T-helper 17 cell (primary cell): Measurements from ENCODE around the gene GOLGA7B. TPM values are rescaled to one million over a fixed set of nuclear protein-coding genes. Genes with fewer than 3 reads are reported as not detected.

ENCODE experiments used
- ATAC-seq: fragments of 150-1000 bp; cut with Tn5 transposase; 2 replicates; pipeline ENCODE4 v1.10.0; 2021; ENCODE audit warnings: mild to moderate bottlenecking, moderate library complexity
- DNase-seq, 3 donors: peaks; one replicate each; pipeline versions ENCODE4 v3.0.0 to v3.0.0-alpha.2; 2020 to 2021
- H3K9me3 ChIP-seq: one replicate; pipeline ENCODE4 v1.7.0; 2013; ENCODE audit warnings: low read length, mild to moderate bottlenecking; ENCODE audit not compliant: control insufficient read depth, poor library complexity, severe bottlenecking
- H3K27ac Mint-ChIP-seq: one replicate; pipeline ENCODE4 v1.8.0; 2022; ENCODE audit warnings: mild to moderate bottlenecking, moderate library complexity, mixed read lengths
- H3K27me3 Mint-ChIP-seq: one replicate; pipeline ENCODE4 v1.8.0; 2022; ENCODE audit warnings: mixed read lengths
- H3K36me3 Mint-ChIP-seq: one replicate; pipeline ENCODE4 v1.8.0; 2022; ENCODE audit warnings: low read depth, mixed read lengths
- H3K4me1 Mint-ChIP-seq: one replicate; pipeline ENCODE4 v1.8.0; 2022; ENCODE audit warnings: mild to moderate bottlenecking, mixed read lengths
- H3K4me3 Mint-ChIP-seq: one replicate; pipeline ENCODE4 v1.8.0; 2022; ENCODE audit warnings: mild to moderate bottlenecking, moderate library complexity, mixed read lengths
- total RNA-seq, 4 donors: library from RNA in 2 of 4; stranded (reverse) in 2 of 4; gene quantifications; one replicate each; pipeline ENCODE4 v1.2.3 and lab custom pipeline; 2022 to 2026

GOLGA7B gene
- total RNA-seq, 2 donors from 2014 or later = 9.6 to 12.0 TPM

DNA sequence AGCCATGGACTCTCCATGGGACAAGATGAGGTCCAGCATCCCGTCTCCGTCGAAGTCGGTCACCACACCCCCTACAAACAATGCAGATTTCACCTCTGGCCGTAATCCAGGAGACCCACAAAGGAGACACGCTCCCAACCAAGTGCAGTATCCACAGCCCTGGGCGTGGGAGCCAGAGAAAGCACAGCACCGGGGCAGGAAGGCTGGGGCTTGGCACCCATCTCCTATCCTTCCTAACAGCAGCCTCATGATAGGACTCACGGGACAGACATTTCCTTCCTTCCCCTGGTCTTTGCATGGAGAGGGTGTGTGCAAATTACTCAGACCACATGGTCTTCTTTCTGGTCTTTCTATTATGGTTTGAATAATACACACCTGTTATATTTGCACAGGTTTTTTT lies 46.3 kb downstream of the GOLGA7B start:
- Mint-ChIP-seq H3K27ac (no peak overlapping the region), H3K36me3 (no peaks in the 10 kb centered on the region)
- ATAC-seq = no peak

DNA sequence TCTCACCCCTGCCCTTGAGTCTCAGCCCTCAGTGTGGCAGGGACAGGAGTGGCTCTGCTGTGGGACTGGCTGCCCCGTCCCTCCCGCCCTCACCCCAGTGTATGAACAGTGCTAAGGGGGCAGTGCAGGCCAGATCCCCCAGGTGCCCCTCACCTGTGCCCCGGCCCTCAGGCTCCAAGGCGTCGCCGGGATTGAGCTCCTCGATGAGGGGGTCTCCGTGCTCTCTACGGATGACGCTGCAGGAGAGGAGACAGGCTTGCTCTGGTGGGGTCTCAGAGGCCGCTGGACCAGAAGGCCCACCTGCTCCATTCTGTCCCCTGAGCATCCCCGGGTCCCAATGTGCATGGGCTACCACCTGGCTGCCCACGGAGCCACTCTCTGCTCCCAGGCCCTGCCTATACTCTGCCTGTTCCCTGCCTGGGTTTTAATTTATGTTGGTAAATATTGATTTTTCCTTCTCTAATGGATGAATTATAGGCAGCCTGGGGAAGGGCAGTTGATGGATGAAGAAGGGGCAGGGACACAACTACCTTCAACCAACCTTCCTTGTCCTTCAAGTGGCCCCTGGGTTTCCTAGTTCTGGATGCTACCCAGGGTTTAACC lies 47.2 kb downstream of the GOLGA7B start:
- no peak for DNase-seq
- no peak overlapping the region for H3K27ac Mint-ChIP-seq
- no peak overlapping the region for H3K4me3 Mint-ChIP-seq
- ATAC-seq = no peak
- peaks cover 34% of the 10 kb centered on the region for H3K27me3 Mint-ChIP-seq
- H3K4me1 Mint-ChIP-seq = no peaks in the 10 kb centered on the region
- no peaks in the 10 kb centered on the region for H3K36me3 Mint-ChIP-seq
- H3K9me3 ChIP-seq = no peaks in the 10 kb centered on the region

More for the DNA sequence above, 46.3 kb downstream of the GOLGA7B start:
- H3K4me3 Mint-ChIP-seq = no peak overlapping the region
- no peaks in the 10 kb centered on the region for H3K9me3 ChIP-seq
- no peaks in the 10 kb centered on the region for H3K4me1 Mint-ChIP-seq
- DNase-seq = no peak
- H3K27me3 Mint-ChIP-seq = peaks cover 33% of the 10 kb centered on the region

DNA sequence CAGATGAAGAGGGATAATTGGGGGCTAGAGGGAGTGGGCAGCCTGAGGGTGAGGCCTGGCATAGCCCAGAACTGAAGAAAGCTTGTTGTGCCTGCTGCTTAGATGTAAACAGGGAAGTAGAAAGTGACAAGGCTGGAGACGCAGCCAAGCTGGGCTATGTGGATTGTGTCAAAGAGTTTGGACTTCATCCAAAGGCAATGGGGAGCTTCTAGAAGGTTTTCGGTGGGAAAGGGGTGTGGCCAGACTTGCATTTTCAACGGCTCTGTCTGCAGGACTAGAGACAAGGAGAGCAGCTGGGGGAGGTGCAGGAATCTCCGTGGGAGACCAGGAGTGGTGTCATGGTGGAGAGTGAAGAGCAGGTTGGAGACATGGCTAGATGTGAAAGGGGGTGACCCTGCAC lies 48.8 kb downstream of the GOLGA7B start:
- Mint-ChIP-seq H3K27ac (no peak overlapping the region), H3K27me3 (peaks cover 39% of the 10 kb centered on the region), H3K4me3 (no peak overlapping the region), H3K36me3 (no peaks in the 10 kb centered on the region), H3K4me1 (no peaks in the 10 kb centered on the region)
- DNase-seq (no peak), ATAC-seq (no peak)
- H3K9me3 ChIP-seq = no peaks in the 10 kb centered on the region

DNA sequence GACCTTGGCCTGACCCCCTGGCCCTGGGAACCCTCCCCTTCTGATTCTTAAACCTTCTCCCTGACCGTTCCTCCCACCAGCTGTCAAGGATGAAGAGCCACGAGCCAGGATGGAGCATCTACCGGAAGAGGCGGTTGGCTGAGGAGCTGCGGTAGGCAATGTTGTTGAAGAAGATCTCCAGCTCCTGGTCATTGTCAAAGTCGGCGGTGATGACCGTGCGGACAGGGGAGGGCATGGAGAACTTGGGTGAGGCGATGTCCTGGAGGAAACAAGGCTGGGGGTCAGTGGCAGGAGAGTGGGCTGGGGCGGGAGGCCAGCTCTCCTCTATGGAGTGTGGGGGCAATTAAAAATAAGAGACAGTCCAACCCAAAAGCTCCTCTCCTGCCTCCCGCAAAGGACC lies 51.7 kb downstream of the GOLGA7B start:
- H3K9me3 ChIP-seq = no peaks in the 10 kb centered on the region
- H3K4me3 Mint-ChIP-seq = no peak overlapping the region
- DNase-seq (no peak), ATAC-seq (no peak)
- H3K4me1 Mint-ChIP-seq = no peaks in the 10 kb centered on the region
- H3K36me3 Mint-ChIP-seq = no peaks in the 10 kb centered on the region
- H3K27ac Mint-ChIP-seq = no peak overlapping the region
- H3K27me3 Mint-ChIP-seq = peaks cover 34% of the 10 kb centered on the region

DNA sequence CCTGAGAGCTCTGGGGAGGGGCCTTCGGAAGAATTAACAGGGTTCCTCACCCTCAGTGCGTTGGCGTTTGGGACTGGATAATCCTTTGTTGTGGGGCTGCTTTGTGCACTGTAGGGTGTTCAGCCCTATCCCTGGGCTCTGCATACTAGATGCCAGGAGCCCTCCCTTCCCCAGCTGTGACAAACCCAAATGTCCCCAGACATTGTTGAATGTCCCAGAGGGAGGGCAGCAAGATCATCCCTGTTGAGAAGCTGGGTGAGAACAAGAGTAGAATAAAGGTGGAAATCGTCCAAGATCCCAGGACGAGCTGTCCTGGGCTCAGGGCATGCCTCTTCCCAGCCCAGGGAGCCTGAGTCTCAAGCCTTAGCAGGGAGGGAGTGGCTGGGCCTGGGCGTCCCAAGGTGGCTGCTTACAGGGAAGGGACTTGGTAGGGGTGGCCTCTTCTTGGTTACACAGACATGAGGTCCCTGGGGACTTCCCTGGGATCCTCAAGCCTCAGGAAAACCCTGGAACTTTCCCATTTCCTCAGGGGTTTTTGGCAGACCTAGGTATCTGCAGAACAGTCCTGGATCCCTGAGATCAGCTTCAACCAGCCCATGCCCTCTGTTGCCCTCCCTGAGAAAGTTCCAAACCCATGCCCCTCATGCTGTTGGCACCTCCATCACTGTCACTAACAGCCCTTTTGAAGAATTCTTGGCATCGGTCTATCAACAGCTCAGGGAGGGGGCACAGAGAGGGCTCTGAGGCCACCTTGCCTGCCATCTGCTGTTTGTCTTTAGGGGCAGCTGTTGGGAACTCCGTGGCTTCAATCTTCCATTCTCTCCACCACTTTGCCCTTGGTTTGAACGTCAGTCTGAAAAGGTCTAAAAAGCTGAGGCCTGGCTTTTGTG lies 53.7 kb downstream of the GOLGA7B start:
- H3K27me3 Mint-ChIP-seq = peaks cover 52% of the 10 kb centered on the region
- H3K4me3 Mint-ChIP-seq = no peak overlapping the region
- H3K36me3 Mint-ChIP-seq = no peaks in the 10 kb centered on the region
- no peak for ATAC-seq
- no peaks in the 10 kb centered on the region for H3K4me1 Mint-ChIP-seq
- DNase-seq = no peak
- no peak overlapping the region for H3K27ac Mint-ChIP-seq
- no peaks in the 10 kb centered on the region for H3K9me3 ChIP-seq

DNA sequence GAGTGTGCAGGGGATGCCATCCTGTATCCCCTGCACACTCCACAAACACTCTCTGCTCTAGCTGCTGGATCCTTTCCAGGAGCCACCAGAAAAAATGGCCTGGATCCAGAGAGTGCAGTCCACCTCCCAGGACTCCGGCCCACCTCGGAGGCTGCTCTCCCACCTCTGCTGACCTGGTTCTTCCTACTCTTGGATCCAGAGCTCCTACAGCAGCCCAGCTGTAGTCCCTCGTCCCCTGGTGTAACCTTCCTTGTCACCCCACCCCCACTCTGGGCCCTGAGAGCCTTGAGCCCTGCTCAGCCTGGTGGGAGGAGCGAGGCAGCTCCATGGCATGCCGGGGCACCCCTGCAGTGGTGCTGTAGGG lies 54.4 kb downstream of the GOLGA7B start:
- ATAC-seq (no peak), DNase-seq (no peak)
- no peaks in the 10 kb centered on the region for H3K36me3 Mint-ChIP-seq
- no peaks in the 10 kb centered on the region for H3K4me1 Mint-ChIP-seq
- H3K9me3 ChIP-seq = no peaks in the 10 kb centered on the region
- H3K27ac Mint-ChIP-seq = no peak overlapping the region
- H3K4me3 Mint-ChIP-seq = no peak overlapping the region
- peaks cover 52% of the 10 kb centered on the region for H3K27me3 Mint-ChIP-seq

DNA sequence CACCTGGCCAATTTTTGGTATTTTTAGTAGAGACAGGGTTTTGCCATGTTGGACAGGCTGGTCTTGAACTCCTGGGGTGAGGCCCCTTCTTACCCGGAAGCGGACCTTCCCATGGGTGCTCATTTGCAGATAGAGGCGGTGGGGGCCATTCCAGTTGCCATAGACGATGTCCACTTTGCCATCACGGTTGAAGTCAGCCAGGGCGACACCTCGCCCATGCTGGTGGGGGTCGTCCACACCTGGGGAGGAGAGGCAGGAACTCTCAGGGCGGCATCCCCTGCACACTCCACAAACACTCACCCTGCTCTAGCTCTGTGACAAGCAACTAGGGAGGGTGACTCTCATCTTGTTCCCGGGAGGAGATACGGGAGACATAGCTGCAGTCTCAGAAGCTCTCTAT lies 54.9 kb downstream of the GOLGA7B start:
- peaks cover 52% of the 10 kb centered on the region for H3K27me3 Mint-ChIP-seq
- ATAC-seq (no peak), DNase-seq (no peak)
- no peaks in the 10 kb centered on the region for H3K9me3 ChIP-seq
- H3K4me3 Mint-ChIP-seq = no peak overlapping the region
- H3K36me3 Mint-ChIP-seq = no peaks in the 10 kb centered on the region
- H3K4me1 Mint-ChIP-seq = no peaks in the 10 kb centered on the region
- no peak overlapping the region for H3K27ac Mint-ChIP-seq

DNA sequence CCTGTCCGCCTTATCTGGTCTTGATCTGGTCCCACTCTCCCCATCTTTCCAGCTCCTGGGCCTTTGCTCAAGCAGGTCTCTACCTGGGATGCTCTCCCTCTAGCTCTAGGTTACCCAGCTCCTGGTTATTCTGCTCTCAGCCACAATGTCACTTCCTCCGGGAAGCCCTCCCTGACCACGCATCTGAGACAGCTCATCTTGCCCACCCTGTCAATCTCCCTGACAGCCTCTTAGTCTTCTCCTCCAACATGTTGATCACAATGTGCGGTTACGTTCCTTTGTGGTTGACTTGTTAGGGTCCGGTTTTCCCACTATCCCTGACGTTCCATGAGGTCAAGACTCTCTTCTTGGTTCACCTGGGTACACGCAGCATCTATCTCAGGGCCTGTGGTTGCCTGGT lies 55.6 kb downstream of the GOLGA7B start:
- no peaks in the 10 kb centered on the region for H3K9me3 ChIP-seq
- H3K36me3 Mint-ChIP-seq = no peaks in the 10 kb centered on the region
- H3K4me3 Mint-ChIP-seq = no peak overlapping the region
- ATAC-seq = no peak
- H3K4me1 Mint-ChIP-seq = no peaks in the 10 kb centered on the region
- H3K27ac Mint-ChIP-seq = peak overlapping the region; percentile 51
- H3K27me3 Mint-ChIP-seq = peaks cover 52% of the 10 kb centered on the region
- DNase-seq = no peak

DNA sequence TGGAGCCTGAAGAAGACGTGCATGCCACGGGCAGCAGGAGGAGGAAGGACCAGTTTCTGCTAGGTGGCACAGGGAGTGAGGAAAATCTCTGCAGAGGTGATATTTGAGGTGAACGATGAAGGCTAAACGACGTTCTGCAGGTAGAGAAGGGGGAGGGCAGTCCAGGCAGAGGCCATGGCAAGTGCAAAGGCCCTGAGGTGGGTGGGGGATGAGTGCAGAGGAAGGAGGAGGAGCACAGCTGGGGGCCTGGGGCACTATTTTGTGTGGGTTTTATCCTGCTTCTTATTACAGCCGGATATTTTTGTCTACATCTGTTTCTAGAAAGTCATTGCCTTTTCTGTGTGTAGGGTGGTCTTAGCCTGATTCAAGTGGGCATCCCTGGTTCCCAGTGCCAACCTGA lies 57.6 kb downstream of the GOLGA7B start:
- peaks cover 2% of the 10 kb centered on the region for H3K36me3 Mint-ChIP-seq
- peaks cover 55% of the 10 kb centered on the region for H3K27me3 Mint-ChIP-seq
- H3K27ac Mint-ChIP-seq = no peak overlapping the region
- H3K4me1 Mint-ChIP-seq = peaks cover 4% of the 10 kb centered on the region
- ATAC-seq = no peak
- no peak overlapping the region for H3K4me3 Mint-ChIP-seq
- H3K9me3 ChIP-seq = no peaks in the 10 kb centered on the region
- DNase-seq = no peak

DNA sequence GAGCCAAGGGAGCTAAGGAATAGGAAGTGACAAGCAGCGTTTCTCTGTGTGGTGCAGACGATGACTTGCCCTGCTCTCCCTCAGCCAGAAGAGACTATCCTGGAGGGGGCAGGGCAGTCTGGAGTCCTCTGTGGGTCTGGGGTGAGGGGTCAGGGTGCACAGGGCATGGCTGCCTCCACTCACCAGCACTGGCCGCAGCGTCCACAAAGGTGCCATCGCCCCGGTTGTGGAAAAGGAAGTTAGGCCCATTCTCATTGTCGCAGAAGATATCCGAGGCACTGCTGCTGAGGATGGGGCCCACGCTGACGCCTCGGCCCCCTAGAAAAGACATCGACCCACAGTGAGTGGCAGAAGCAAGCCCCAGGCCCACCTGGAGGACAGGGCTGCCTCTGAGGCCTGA lies 58.2 kb downstream of the GOLGA7B start:
- Mint-ChIP-seq H3K4me3 (no peak overlapping the region), H3K36me3 (peaks cover 2% of the 10 kb centered on the region), H3K4me1 (peaks cover 4% of the 10 kb centered on the region), H3K27me3 (peaks cover 58% of the 10 kb centered on the region), H3K27ac (no peak overlapping the region)
- no peak for ATAC-seq
- DNase-seq = no peak
- H3K9me3 ChIP-seq = no peaks in the 10 kb centered on the region

DNA sequence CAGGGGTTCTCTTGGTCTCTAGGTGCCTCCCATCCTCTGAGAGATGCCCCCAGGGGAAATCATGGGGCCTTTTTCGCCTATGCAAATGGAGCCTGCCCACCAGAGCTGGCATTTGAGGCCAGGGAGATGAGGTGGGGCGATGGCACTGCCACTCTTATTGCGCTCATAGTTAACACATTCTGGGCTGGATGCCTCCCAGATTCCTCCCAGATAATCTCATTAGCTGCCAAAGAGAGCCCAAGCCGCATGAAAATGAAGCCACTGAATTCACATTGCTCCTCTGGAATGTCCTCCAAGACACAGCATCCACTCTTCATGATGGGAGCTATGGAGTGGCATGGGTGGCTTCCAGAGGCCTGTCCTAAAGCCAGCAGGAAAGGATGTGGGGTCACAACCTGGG lies 61.0 kb downstream of the GOLGA7B start:
- no peak overlapping the region for H3K27ac Mint-ChIP-seq
- DNase-seq (no peak), ATAC-seq (no peak)
- peaks cover 53% of the 10 kb centered on the region for H3K27me3 Mint-ChIP-seq
- peaks cover 2% of the 10 kb centered on the region for H3K36me3 Mint-ChIP-seq
- peaks cover 11% of the 10 kb centered on the region for H3K4me1 Mint-ChIP-seq
- no peaks in the 10 kb centered on the region for H3K9me3 ChIP-seq
- no peak overlapping the region for H3K4me3 Mint-ChIP-seq

DNA sequence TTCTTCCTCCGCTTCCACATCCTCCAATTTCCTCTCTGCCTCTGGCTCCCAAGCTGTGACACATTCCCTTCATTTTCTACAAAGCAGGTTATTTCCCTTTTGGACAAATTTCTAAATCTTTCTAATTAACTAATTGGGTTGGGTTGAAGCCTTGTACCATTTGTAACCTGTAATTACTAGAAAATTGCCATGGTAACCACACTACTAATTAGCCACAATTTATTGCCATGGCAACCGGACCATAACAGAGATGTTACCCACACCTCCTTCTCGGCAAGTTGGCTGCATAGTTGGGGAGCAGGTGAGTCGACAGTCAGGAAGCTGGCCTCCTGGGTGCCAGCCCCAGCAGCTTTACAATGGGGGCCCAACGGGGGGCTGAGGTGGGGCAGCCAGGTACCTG lies 61.6 kb downstream of the GOLGA7B start:
- ATAC-seq = no peak
- H3K4me3 Mint-ChIP-seq = no peak overlapping the region
- DNase-seq = no peak
- H3K27me3 Mint-ChIP-seq = peaks cover 53% of the 10 kb centered on the region
- peaks cover 11% of the 10 kb centered on the region for H3K4me1 Mint-ChIP-seq
- peaks cover 2% of the 10 kb centered on the region for H3K36me3 Mint-ChIP-seq
- no peak overlapping the region for H3K27ac Mint-ChIP-seq
- no peaks in the 10 kb centered on the region for H3K9me3 ChIP-seq

DNA sequence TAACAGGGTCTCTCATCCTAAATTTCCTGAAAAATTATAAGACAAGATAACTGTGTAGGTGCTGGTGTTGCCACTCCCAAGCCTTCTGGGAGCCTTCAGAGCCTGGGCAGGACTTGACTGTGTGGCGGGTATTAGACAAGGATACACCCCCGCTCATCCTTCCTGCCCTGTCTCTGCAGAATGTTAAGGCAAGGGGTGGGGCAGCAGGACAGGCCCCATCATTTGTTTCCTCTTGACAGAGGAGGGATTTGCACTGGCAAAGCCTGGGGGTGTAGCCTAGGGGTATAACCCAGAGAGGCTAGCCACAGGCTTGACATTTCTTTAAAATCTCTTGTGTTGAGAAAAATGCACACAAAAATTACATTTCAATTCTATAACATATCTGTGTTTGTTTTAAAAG lies 63.5 kb downstream of the GOLGA7B start:
- Mint-ChIP-seq H3K27ac (peak overlapping the region; percentile 61), H3K4me3 (no peak overlapping the region), H3K36me3 (peaks cover 2% of the 10 kb centered on the region), H3K4me1 (peaks cover 14% of the 10 kb centered on the region), H3K27me3 (peaks cover 40% of the 10 kb centered on the region)
- ATAC-seq (no peak), DNase-seq (no peak)
- H3K9me3 ChIP-seq = no peaks in the 10 kb centered on the region

DNA sequence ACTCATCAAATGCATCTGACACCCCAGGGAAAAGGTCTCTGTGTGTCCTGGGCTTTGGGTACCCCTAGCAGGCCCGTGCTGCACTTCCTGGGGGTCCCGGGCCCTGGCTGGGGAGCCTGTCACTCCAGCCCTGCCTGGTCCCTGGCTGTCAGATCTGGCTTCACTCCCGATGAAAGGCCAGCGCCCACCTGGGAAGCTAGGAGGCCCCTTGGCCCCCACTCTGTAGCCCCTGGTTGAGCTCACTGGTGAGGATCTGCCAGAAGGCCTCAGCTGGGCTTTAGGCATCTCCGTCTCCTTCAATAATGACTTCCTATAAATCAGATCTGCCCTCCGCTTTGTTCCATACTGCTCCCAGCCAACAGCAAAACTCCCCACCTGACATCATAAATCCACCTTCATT lies 64.0 kb downstream of the GOLGA7B start:
- Mint-ChIP-seq H3K27me3 (peaks cover 43% of the 10 kb centered on the region), H3K27ac (no peak overlapping the region), H3K36me3 (peaks cover 2% of the 10 kb centered on the region), H3K4me3 (no peak overlapping the region), H3K4me1 (peaks cover 17% of the 10 kb centered on the region)
- ATAC-seq (no peak), DNase-seq (no peak)
- no peaks in the 10 kb centered on the region for H3K9me3 ChIP-seq
